Body of pancreas (tissue), 4 donors: ENCODE data around the gene ENPP3. TPM values are rescaled to one million over a fixed set of nuclear protein-coding genes. Genes with fewer than 3 reads are reported as not detected.

Source experiments
- ATAC-seq: fragments of 150-250 bp; one replicate; pipeline ENCODE4 v1.9.1; 2016
- DNase-seq, 4 donors: peaks; one replicate each; pipeline ENCODE4 v3.0.0-alpha.2; 2019
- H3K27ac ChIP-seq, 4 donors: fragments of 200-600 bp; sonication (generic); 1 replicate in 3 of 4; 2 replicates in 1 of 4; pipeline versions ENCODE4 v1.5.1 to v1.6.1; 2016 to 2019; ENCODE audit warnings: mild to moderate bottlenecking in 1 of 4, mixed read lengths in 1 of 4, moderate library complexity in 1 of 4
- H3K27me3 ChIP-seq, 2 donors: fragments of 200-600 bp; sonication (generic); one replicate each; pipeline ENCODE4 v1.6.0; 2016; ENCODE audit warnings: mild to moderate bottlenecking in 1 of 2
- H3K36me3 ChIP-seq, 2 donors: fragments of 200-600 bp; sonication (generic); replicated peaks in 1 of 2; 2 replicates each; pipeline ENCODE4 v1.5.1; 2016; ENCODE audit warnings: low read depth in 2 of 2; ENCODE audit not compliant: insufficient read depth in 1 of 2
- H3K4me1 ChIP-seq: fragments of 200-600 bp; sonication (generic); one replicate; pipeline ENCODE4 v1.6.0; 2016
- H3K4me3 ChIP-seq, 2 donors: fragments of 200-600 bp; sonication (generic); 1 replicate in 1 of 2; 2 replicates in 1 of 2; pipeline ENCODE4 v1.5.1; 2016 to 2019
- H3K9me3 ChIP-seq, 3 donors: fragments of 200-600 bp; sonication (generic); 1 replicate in 2 of 3; 2 replicates in 1 of 3; pipeline ENCODE4 v1.5.1; 2016
- POLR2A ChIP-seq, 3 donors: fragments of 450-650 bp; IDR thresholded peaks; one replicate each; pipeline ENCODE4 v1.6.1; 2016; ENCODE audit warnings: antibody characterized with exemption in 3 of 3, mild to moderate bottlenecking in 2 of 3
- whole genome bisulfite sequencing, 2 donors: methylation state at CpG; one replicate each; pipeline ENCODE4 v1.1.5; 2017; 5-methylcytosine and 5-hydroxymethylcytosine counted together
- intact Hi-C: fragments of 100-400 bp; cut with DNase I; formaldehyde crosslinking; loops from one replicate; pipeline ENCODE4 v1.15.1; 2023
- total RNA-seq, 2 donors: library from RNA; depleted of rRNA; stranded (reverse); fragments of >200 nt; gene quantifications; one replicate each; pipeline ENCODE4 v1.1.0, GENCODE V29; 2016
- TF ChIP-seq, protein P1 (sequence below), 7 experiments: fragments of 450-650 bp in 4 of 7; fragments of 200-600 bp in 3 of 7; sonication (generic) in 3 of 7; IDR thresholded peaks; one replicate each; pipeline ENCODE4 v1.5.1; 2016 to 2019; ENCODE audit warnings: antibody characterized with exemption in 7 of 7

Gene ENPP3
- total RNA-seq, 2 donors from 2014 or later, result 0.26 TPM; not detected in 1

DNA sequence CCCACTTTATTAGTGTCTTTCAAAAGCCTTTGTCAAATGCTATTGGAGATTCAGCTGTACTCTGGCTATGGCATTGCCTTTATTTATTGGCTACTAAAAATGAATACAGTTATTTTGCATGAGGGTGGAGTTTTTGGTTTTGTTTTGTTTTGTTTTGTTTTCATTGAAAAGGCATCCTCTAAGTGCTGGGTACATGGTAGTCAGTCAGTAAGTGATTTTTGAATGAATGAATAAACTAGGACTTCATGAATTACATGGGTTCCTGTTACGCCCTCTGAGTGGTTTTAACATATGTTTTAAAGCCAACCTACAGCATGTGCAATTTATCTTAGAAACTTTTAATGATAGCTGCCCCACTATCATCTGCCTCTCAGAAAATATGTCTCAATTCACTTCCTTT, 131.9 kb downstream of the ENPP3 start:
- Histone ChIP-seq H3K27me3 (no peaks in the 10 kb centered on the region), H3K4me1 (no peaks in the 10 kb centered on the region), H3K9me3 (no peaks in the 10 kb centered on the region), H3K36me3 (no peaks in the 10 kb centered on the region), H3K27ac (no peak overlapping the region), H3K4me3 (no peak overlapping the region)
- no peak for TF ChIP-seq POLR2A (IDR thresholded peaks at IDR 0.05)
- TF ChIP-seq, protein P1, sequence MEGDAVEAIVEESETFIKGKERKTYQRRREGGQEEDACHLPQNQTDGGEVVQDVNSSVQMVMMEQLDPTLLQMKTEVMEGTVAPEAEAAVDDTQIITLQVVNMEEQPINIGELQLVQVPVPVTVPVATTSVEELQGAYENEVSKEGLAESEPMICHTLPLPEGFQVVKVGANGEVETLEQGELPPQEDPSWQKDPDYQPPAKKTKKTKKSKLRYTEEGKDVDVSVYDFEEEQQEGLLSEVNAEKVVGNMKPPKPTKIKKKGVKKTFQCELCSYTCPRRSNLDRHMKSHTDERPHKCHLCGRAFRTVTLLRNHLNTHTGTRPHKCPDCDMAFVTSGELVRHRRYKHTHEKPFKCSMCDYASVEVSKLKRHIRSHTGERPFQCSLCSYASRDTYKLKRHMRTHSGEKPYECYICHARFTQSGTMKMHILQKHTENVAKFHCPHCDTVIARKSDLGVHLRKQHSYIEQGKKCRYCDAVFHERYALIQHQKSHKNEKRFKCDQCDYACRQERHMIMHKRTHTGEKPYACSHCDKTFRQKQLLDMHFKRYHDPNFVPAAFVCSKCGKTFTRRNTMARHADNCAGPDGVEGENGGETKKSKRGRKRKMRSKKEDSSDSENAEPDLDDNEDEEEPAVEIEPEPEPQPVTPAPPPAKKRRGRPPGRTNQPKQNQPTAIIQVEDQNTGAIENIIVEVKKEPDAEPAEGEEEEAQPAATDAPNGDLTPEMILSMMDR (IDR thresholded peaks at IDR 0.05), result no peak
- no peak for DNase-seq
- 84 to 89% methylated on average over 1 of the region's 1 CpG for WGBS, 2 donors
- intact Hi-C loops, result no loop called here
- ATAC-seq, result no peak

DNA sequence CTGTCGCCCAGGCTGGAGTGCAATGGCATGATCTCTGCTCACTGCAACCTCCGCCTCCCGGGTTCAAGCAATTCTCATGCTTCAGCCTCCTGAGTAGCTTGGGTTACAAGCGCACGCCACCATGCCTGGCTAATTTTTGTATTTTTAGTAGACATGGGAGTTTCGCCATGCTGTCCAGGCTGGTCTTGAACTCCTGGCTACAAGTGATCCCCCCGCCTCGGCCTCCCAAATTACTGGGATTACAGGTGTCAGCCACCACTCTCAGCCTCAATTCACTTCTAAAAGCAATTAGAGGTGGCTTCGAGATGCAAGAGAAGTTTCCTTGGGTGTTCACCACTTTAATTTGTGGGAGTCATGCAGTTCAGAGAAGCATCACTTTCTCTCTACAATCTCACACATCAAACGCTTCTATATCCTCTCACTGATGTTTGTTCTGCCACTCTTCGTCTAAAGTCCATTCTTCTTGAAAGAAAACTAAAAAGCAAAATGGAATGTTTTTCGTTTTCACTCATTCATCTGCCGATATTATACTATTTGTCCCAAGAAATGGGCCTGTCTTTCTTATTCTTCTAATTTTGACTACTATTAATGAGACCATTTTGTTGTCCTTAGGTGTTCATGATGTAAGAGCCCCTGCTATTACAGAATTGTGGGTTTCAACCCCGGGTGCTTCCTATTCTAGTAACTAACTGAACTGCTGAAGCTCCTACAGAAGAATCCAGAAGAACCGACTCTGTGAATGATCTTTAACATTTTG, 132.5 kb downstream of the ENPP3 start:
- 82% methylated on average over 15 of the region's 15 CpGs for WGBS, 2 donors
- H3K27me3 ChIP-seq, result no peaks in the 10 kb centered on the region
- H3K4me3 ChIP-seq, result no peak overlapping the region
- TF ChIP-seq POLR2A (IDR thresholded peaks at IDR 0.05), result no peak
- TF ChIP-seq, protein P1 (IDR thresholded peaks at IDR 0.05), result no peak
- no peaks in the 10 kb centered on the region for H3K4me1 ChIP-seq
- intact Hi-C loops, result no loop called here
- no peaks in the 10 kb centered on the region for H3K9me3 ChIP-seq
- no peak for ATAC-seq
- no peak for DNase-seq
- no peak overlapping the region for H3K27ac ChIP-seq
- no peaks in the 10 kb centered on the region for H3K36me3 ChIP-seq

DNA sequence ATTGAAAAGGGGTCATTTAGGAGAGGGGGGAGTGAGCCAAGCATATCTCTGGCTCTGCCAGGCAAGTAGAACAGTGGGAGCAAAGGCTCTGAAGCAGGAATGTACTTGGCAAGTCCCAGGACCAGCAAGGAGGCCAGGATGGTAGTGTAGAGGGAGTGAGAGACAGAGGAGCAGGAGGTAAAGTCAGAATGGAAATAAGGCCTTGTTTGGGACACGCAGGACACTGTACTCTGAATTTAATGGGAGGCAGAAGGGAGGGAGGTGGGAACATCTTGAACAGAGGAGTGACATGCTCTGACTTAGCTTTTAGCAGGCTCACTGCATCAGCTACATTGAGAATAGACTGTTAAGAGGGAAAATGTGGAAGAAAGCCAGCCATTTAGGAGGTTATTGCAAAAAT, 133.7 kb downstream of the ENPP3 start:
- Histone ChIP-seq H3K27me3 (no peaks in the 10 kb centered on the region), H3K4me3 (no peak overlapping the region), H3K36me3 (no peaks in the 10 kb centered on the region), H3K4me1 (no peaks in the 10 kb centered on the region), H3K9me3 (no peaks in the 10 kb centered on the region), H3K27ac (no peak overlapping the region)
- ATAC-seq (no peak), DNase-seq (no peak)
- TF ChIP-seq, protein P1 (IDR thresholded peaks at IDR 0.05), result no peak
- TF ChIP-seq POLR2A (IDR thresholded peaks at IDR 0.05), result no peak
- 83 to 85% methylated on average over 1 of the region's 1 CpG for WGBS, 2 donors
- intact Hi-C loops, result no loop called here

DNA sequence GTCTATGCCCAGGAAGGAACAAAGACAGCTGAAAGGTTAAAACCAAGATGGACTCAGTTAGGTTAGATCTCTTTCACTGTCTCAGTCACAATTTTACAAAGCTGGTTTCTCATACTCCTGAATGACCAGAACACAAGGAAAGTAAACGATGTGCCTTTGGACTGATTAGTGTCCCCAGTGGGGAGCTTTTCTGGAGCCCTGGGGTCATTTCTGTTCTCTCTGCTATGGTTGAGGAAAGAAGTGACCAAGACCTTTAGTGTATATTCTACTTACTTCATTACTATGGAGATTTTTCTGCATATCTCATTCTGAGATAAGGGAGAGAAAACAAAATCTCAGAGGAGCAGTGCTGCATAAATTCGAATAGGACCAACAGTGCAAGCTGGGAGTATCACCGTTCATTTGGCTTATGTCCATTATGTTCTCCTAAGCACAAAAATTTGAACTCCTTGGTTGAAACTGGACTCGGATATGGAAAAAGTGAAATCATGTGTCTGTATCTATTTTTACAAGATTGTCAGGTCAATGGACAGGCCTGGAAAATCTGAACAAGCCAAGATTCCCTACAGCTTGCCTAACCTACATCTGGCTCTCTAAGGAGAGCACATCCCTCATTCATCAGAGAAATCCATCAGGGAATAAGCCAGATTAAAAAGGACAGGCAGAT, 136.3 kb downstream of the ENPP3 start:
- intact Hi-C loops, result no loop called here
- no peak for ATAC-seq

More for the DNA sequence above, 136.3 kb downstream of the ENPP3 start:
- Histone ChIP-seq H3K4me1 (no peaks in the 10 kb centered on the region), H3K27me3 (no peaks in the 10 kb centered on the region), H3K27ac (no peak overlapping the region), H3K4me3 (no peak overlapping the region), H3K36me3 (no peaks in the 10 kb centered on the region), H3K9me3 (no peaks in the 10 kb centered on the region)
- 46 to 53% methylated on average over 4 of the region's 4 CpGs for WGBS, 2 donors
- TF ChIP-seq, protein P1 (IDR thresholded peaks at IDR 0.05), result no peak
- TF ChIP-seq POLR2A (IDR thresholded peaks at IDR 0.05), result no peak
- no peak for DNase-seq
